Measurements from ENCODE around the gene FKBP8. TPM values are rescaled to one million over a fixed set of nuclear protein-coding genes. Genes with fewer than 3 reads are reported as not detected.

FKBP8 gene
- total RNA-seq, 1 donor from 2014 or later, result 220 TPM

DNA sequence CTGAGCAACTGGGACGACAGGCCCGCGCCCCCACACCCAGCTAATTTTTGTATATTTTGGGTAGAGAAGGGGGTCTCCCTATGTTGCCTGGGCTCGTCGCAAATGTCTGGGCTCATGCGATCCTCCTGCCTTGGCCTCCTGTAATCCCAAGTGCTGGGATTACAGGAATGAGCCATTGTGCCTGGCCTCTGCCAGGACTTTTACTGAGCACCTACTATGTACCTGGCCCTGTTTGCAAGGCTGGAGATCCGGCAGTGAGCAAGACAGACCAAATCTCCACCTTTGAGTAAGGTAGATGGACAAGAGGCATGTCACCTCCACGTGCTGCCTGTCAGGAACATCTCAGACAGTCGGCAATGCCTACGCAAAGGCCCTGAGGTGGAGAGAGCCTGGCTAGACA lies 6.9 kb downstream of the FKBP8 start:
- Mint-ChIP-seq H3K4me3 (ENCODE audit: low read depth) (no peak overlapping the region), H3K4me1 (ENCODE audit: low read depth) (no peaks in the 10 kb centered on the region), H3K27me3 (no peaks in the 10 kb centered on the region), H3K27ac (no peak overlapping the region), H3K36me3 (ENCODE audit: insufficient read depth) (peaks cover 19% of the 10 kb centered on the region), H3K9me3 (ENCODE audit: low read depth) (no peaks in the 10 kb centered on the region)
- TF ChIP-seq, protein P1, sequence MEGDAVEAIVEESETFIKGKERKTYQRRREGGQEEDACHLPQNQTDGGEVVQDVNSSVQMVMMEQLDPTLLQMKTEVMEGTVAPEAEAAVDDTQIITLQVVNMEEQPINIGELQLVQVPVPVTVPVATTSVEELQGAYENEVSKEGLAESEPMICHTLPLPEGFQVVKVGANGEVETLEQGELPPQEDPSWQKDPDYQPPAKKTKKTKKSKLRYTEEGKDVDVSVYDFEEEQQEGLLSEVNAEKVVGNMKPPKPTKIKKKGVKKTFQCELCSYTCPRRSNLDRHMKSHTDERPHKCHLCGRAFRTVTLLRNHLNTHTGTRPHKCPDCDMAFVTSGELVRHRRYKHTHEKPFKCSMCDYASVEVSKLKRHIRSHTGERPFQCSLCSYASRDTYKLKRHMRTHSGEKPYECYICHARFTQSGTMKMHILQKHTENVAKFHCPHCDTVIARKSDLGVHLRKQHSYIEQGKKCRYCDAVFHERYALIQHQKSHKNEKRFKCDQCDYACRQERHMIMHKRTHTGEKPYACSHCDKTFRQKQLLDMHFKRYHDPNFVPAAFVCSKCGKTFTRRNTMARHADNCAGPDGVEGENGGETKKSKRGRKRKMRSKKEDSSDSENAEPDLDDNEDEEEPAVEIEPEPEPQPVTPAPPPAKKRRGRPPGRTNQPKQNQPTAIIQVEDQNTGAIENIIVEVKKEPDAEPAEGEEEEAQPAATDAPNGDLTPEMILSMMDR (IDR thresholded peaks at IDR 0.05; ENCODE audit: unreplicated experiment), result no peak
- DNase-seq (ENCODE audit: low spot score, unreplicated experiment), result no peak

DNA sequence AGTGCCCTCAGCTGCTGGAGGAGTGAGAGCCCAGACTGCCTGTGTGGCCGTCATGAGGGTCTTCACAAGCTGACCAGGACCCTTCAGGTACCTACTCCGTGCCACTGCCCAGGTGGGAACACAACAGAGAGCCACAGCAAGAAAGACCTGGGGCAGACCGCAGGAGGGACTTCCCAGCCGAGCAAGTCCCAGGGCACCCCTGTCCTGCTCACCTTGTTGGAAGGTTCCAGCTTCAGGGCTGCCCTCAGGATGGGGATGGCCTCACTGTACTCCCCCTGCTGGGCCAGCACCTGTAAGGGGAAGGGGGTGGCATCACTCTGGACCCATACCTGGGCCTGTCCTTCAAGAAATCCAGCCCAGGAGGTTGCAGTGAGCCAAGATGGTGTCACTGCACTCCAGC lies 10.3 kb downstream of the FKBP8 start:
- H3K4me3 Mint-ChIP-seq (ENCODE audit: low read depth), result no peak overlapping the region
- no peaks in the 10 kb centered on the region for H3K27me3 Mint-ChIP-seq
- H3K4me1 Mint-ChIP-seq (ENCODE audit: low read depth), result no peaks in the 10 kb centered on the region
- H3K9me3 Mint-ChIP-seq (ENCODE audit: low read depth), result no peaks in the 10 kb centered on the region
- no peak for DNase-seq (ENCODE audit: low spot score, unreplicated experiment)
- TF ChIP-seq, protein P1 (IDR thresholded peaks at IDR 0.05; ENCODE audit: unreplicated experiment), result no peak
- no peak overlapping the region for H3K27ac Mint-ChIP-seq
- peaks cover 18% of the 10 kb centered on the region for H3K36me3 Mint-ChIP-seq (ENCODE audit: insufficient read depth)

DNA sequence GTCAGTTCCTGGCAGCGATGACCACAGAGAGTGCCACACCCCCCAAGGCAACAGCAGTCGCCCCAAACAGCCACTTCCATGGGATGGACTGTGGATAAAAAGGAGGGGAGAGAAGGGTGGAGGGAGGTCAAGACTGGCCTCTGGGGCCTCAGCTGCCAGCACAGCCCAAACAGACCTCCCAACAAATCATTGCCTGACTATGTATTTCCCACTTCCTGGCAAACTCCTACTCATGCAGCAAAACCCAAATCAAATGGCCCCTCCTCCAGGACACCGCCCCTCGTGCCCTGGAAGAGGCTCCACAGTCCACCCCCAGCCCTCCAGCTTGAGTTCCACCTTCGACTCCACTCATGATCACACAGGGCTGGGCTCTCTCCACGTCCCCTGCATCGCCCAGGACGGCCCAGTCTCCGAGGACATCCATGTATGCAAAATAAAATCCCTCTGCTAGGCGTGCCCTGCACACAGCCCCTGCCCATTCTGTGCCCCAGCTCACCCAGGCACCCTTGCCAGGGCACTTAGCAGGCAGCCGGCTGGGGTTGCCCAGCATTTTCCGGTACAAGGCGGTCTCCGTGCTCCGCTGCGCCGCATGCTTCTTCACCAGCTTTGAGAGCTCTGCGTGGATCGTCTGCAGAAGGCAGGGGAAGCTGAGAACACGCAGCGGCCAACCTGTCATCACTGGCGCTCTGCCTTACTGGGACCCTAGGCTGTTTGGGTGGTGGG lies 11.0 kb downstream of the FKBP8 start:
- Mint-ChIP-seq H3K27me3 (no peaks in the 10 kb centered on the region), H3K4me3 (ENCODE audit: low read depth) (no peak overlapping the region), H3K36me3 (ENCODE audit: insufficient read depth) (peaks cover 18% of the 10 kb centered on the region), H3K9me3 (ENCODE audit: low read depth) (no peaks in the 10 kb centered on the region), H3K4me1 (ENCODE audit: low read depth) (no peaks in the 10 kb centered on the region), H3K27ac (no peak overlapping the region)
- no peak for DNase-seq (ENCODE audit: low spot score, unreplicated experiment)
- TF ChIP-seq, protein P1 (IDR thresholded peaks at IDR 0.05; ENCODE audit: unreplicated experiment), result no peak

DNA sequence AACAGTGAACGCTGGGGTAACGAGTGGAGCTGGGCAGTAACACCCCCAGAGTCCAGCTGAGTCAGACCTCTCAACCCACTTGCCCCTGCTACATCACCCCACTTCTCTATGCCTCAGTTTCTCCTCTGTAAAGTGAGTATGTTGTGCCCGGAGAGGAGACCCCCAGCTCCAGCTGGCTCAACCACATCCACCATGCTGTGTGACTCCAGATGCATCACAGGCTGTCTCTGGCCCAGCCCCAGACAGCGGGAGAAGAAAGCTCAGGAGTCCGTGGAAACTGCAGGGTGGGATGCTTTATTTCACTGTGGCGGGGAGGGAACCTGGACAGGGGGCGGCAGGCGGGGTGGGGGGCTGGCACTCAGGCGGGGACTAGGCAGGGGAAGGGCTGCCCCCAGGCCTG lies 11.9 kb downstream of the FKBP8 start:
- DNase-seq (ENCODE audit: low spot score, unreplicated experiment), result no peak
- no peaks in the 10 kb centered on the region for H3K27me3 Mint-ChIP-seq
- no peaks in the 10 kb centered on the region for H3K9me3 Mint-ChIP-seq (ENCODE audit: low read depth)
- TF ChIP-seq, protein P1 (IDR thresholded peaks at IDR 0.05; ENCODE audit: unreplicated experiment), result no peak
- H3K4me3 Mint-ChIP-seq (ENCODE audit: low read depth), result no peak overlapping the region
- H3K36me3 Mint-ChIP-seq (ENCODE audit: insufficient read depth), result peaks cover 14% of the 10 kb centered on the region
- H3K4me1 Mint-ChIP-seq (ENCODE audit: low read depth), result no peaks in the 10 kb centered on the region
- H3K27ac Mint-ChIP-seq, result no peak overlapping the region

DNA sequence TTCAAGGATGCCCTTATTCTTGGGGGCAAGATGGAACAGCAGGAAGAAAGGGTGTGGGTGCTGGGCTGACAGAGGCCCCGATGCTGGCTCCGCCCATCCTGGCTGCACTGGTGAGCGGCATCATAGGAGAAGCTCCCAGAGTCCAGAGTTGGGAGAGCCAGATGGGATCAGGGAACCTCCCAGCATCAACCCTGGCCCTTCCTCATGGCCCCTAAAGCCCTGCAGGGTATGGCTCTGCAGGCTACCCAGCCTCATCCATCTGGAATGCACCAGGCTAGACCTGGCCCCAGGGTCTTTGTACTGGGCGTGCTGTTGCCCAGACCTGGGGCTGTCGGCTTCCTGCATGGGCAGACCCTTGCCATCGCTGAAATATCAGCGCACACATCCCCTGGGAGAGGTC lies 13.6 kb downstream of the FKBP8 start:
- Mint-ChIP-seq H3K4me1 (ENCODE audit: low read depth) (no peaks in the 10 kb centered on the region), H3K27me3 (no peaks in the 10 kb centered on the region), H3K4me3 (ENCODE audit: low read depth) (no peak overlapping the region), H3K36me3 (ENCODE audit: insufficient read depth) (peaks cover 8% of the 10 kb centered on the region), H3K9me3 (ENCODE audit: low read depth) (no peaks in the 10 kb centered on the region), H3K27ac (no peak overlapping the region)
- TF ChIP-seq, protein P1 (IDR thresholded peaks at IDR 0.05; ENCODE audit: unreplicated experiment), result no peak
- no peak for DNase-seq (ENCODE audit: low spot score, unreplicated experiment)

All from progenitor cell of endocrine pancreas (in vitro differentiated cells).